Raji (cell line): ENCODE data around the gene HYAL1.

Experiments
- POLR2A ChIP-seq: IDR thresholded peaks from 2 replicates; pipeline ENCODE4 v1.6.1; 2011; ENCODE audit warnings: low read depth, low read length, control low read depth; ENCODE audit not compliant: insufficient read depth

Gene HYAL1

DNA sequence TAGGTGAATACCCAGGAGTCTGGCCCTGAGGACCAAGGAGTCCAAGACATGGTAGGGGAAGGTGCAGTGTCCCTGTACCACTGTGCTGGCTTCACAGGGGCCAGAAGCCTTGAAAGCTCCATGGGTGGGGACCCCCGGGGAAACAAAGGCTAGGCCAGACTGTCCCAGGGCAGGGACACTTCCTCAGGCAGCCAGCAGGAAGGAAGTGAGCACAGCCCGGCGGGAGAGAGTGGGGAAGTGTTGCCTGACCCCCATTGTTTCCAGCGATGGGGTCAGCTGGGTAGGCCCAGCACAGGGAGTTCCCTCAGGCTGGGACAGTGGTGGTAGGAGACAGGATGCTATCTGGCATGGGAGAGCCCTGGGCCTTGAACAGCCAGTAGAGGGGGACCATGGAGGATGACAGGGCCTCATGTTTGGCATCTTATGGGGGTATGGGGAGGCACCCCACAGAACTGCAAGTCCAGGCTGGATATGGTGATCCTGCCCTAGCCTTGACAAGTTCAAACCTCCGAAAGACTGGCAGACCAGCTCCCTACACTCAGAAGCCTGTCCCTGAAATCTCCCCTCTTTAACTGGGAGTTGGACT is 20.3 kb upstream of the HYAL1 start:
- TF ChIP-seq POLR2A = no peak

DNA sequence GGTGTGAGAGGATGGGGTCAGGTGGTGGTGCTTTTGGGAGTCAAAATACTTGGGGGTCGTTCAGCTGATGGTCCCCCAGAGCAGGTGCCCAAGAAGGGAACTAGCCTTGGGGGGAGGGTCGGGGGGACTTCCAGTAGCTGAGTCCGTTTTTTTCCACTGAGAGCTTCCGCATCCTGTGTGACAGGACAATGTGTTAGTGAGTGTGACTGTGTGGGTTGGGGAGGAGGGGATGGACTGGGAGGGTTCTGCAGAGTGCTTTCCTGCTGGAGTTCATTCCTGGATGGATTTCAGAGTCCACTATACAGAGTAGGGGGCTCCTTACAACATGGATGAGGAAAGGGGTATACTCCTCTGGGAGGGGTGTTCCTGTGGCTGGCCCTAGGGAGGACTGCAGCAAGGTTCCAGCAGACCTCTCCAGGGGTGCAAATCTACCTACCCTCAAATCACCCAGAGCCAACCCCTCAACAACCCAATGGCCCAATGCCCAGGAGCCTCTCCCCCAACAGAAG is 19.8 kb upstream of the HYAL1 start:
- no peak for TF ChIP-seq POLR2A

DNA sequence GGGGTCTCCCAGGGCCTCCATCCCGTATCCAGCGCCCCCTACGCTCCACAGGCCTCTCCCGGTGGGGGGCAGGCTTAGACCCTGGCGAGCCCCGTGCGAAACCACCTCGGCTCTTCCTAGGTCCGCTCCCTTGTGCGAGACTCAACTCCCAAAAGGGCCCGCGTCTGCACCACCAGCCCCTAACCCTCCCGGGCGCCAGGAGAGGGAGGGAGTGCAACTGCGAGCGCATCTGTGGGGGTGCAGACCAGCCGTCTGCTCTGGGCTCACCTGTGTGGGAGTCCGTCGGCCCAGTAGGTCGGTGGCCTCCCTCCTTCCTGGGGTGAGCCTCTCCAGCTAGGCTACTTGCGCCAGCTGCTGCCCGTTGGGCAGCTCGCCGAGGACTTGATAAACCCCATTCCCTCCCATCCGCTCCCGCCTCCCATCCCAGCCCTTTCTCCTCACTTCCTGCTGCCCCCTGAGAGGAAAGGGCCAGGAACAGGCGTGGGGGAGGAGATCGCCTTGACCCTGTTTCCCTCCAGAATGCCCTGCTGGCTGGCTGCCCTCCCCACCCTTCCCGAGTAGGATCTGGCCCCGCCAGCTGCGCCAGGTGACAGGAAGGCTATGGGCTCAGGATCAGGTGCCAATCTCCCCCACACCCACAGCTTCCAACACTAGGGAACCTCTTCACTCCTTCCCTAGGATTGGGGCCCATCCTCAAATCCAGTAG is 19.2 kb upstream of the HYAL1 start, which contains the start of gene HYAL2:
TSS of gene HYAL2 (minus strand) at position 360 of the 706 bp plus-strand sequence. CDS start 2,256 bp downstream, outside the sequence.
- TF ChIP-seq POLR2A = no peak

DNA sequence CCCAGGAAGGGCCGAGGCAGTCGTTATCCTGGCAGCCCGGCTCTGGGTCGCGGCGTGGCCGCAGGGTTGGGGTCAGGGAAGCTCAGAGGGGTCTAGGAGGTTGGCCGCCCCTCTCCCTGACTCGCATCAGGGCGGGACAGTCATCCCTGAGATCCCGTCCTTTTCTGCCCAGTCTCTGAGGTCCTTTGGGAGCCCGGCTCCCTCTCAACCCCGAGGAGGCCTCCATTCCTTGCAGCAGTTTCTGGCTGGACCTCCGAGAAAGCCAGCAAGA is 18.7 kb upstream of the HYAL1 start:
- no peak for TF ChIP-seq POLR2A

DNA sequence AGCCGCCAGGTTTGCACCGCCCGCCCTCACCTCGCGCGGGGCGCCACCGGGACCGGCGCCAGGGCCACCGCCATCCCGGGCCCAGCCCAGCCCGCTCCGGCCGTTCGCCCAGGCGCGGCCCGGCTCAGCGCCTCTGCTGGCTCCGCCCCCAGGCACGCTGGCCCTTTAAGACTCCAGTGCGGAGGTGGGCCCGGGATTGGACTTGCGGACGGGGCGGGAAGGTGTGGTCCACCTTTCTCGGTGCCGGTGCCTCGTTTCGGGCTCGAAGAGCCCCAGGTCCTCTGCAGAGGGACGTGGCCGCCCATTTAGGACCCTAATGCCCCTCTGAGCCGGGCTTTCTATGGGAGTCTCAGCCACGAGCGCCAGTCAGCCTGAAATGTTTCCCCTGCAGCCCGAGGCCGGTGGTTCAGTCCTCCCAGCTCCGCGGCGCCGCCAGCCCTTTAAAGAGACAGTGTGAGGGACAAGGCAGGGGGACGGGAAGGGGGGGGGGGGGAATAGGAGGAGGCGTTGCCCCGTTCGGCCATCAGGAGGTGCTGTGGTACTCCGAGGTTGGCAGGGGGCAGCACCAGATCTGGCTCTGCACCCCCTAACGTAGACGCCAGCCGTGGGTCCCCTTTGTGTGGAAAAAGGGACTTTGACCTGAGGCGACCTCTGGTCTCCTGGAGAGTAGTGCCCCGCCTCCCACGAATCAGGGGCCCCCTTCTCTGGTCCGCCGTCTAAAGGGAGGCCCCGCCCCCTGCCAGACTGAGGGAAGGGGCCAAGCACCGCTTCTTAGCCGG is 18.2 kb upstream of the HYAL1 start:
- TF ChIP-seq POLR2A = peak; percentile 68

DNA sequence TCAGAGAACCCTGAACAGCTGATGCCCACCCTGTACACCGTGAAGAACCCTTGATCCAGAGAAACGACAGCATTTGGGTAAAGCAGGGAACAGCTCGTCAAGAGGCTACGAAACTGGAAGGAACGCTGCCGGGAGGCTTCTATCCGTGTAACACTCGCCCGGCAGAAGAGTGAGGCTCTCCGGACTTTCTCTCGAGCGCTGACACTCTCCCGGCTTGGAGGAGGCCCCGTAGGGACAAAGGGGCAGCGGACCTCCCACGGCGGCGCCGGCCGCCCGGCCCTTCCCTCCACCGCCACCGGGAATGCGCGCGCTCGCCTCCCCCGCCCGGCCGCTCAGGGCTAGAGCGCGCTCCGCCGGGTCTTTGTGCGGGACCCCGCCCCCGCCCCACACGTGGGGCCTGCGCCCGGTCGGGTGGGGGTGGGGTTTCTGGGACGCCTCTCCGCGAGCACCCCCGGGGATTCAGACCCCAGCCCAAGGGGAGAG is 17.5 kb upstream of the HYAL1 start:
- no peak for TF ChIP-seq POLR2A

DNA sequence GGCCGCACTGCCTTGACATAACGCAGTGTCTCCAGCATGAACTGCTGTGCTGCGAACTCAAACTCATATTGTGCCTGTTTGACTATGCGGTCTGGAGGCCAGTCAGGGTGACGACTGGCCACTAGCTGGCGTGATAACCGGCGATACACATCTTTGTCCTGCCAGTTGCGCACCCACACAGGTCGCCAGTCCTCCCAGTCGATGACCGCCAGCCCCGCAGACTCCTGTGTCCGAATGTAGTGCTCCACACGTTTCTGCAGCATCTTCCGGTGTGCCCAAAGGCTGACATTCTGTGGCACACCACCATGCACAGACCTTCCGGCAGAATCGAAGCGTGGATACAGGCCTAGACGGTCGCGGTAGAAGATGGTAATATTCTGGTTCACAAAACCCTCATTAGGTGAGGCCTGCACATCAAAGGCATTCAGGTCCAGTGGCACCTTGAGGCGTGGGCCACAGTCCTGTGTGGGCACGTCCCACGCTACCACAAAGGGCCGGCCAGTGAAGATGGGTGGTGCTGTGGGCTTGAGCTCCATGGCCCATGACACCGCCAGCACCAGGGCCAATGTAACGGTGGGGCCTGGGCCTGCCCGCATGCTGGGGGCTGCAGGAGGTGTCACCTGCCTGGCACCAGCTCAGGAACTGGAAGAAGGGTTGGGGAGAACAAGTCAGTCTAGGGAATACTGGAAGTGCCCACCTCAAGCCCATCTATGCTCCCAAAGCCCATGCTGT is 16.7 kb upstream of the HYAL1 start:
- no peak for TF ChIP-seq POLR2A

DNA sequence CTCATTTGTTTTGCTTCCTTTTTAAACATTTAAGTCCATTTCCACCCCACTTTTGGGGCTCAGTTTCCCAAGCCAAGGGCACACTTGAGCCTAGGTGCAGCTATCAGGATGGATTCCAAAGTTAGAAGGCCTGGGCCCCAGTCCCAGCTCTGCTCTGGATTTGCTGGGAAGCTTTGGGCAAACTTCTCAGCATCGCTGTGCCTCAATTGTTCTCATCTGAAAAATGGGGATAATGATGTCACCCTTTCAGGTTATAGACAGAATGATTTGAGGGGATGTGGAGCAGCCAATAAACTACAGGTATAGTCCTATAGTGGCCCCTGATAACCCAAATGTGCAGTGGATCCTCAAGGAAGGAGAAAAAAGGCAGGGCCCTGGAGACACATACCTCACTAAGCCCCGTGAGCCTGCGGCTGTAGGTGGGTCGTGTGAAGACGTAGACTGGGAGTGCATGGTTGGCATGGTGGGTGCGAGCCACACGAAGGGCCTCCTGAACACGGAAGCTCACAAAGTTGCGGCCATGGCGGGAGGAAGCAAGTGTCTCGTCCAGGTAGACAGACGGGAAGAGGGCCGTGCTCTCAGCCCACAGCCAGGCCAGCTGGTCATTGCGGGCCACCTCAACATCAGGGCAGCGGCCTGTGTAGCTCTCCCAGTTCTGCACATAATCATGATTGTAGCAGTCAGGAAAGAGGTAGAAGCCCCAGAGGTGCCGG is 16.0 kb upstream of the HYAL1 start:
- no peak for TF ChIP-seq POLR2A

DNA sequence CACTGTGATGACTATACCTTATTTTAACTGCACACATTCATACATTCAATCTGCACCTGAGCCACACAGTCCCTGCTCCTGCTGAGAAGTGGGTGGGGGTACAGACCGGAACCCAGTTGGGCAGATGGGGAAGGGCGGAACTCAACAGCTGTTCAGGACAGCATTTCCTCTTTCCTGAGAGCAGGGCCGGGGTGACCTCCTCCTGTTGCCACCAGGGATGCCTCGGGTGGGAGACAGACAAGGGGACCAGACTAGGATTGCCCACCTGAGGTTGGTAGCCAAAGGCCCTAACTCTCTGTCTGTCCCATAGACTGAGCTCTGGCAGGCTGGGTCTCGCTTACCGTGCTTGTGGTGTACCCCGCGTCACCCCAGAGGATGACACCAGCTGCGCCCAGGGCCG is 15.2 kb upstream of the HYAL1 start:
- no peak for TF ChIP-seq POLR2A

DNA sequence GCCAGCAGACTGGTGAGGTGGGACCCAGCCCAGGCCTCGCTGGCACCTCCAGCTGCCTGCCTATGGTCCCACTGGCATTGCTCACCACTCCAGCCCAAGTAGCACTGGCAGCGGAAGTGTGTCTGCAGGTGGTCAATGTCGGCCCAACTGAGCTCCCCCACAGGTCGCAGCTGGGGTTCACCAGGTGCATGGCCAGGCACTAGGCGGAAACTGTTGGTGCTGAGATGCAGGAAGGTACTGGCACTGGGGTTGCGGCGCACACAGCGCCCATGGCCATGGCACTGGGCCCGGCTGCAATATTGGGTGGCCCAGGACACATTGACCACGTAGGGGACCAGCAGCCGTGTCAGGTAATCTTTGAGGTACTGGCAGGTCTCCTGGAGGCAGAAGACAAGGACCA is 14.8 kb upstream of the HYAL1 start:
- TF ChIP-seq POLR2A = no peak

DNA sequence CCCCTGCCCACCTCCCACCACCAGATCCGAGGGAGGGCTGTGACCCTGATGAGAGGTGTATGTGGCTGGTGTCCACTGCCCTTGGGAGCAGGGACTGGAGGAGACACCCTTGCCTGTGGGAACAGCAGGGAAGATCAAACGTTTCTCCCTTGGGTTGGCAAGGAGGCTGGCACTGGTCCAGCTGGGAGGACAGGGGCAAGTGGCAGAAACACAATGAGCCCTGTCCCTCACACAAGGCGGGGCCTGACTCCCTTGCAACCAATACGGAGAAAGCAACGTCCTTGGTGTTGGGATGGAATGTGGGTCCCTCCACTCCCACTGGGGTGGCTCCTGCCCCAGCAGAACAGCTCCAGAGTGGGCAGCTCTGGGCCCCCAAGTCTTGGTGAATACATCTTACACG is 13.9 kb upstream of the HYAL1 start:
- TF ChIP-seq POLR2A = no peak

DNA sequence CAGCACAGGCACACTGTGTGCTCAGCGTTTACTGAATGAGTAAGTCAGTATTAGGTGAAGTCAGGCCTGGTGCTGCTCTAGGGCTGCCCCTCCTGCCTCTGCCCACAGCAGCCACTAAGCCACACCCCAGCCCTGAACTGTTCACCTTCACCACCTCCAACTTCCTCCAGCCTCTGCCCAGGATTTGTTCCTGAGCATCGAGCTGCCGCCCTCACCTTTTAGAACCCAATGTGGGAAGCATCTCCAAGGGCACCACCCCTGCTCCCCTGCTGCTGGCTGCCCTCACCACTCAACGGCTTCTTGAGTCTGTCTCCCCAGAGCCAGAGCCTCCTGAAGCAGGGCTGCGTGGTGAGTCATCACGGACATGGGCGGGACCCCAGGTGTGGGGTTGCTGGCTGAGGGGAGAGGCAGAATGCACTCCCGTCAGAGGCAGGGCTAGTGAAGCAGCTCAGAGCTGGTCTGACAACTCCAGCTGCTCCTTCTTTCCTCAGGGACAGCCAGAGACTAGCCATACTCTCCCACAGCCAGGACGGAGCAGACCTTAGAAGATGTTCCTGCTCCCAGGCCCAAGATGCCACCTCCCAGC is 13.4 kb upstream of the HYAL1 start:
- TF ChIP-seq POLR2A = no peak

DNA sequence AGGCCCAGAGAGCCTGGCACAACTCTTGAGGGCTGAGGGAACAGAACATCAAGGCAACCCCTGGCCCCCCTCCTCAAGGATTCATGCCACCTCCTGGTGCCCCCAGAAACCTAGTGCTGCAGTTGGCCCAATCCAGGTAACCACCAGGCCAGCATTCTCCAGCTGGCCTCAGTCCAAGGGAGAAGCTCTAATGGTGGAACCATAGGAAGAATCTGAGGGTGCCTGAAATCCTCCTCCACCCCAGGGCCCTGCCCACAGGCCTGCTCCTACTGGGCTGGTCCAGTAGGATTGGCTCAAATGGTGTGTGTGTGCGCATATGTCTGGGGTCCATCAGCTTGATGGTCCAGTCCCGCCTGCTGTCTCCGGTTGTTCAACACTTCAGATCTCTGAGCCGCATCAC is 11.4 kb upstream of the HYAL1 start:
- no peak for TF ChIP-seq POLR2A

DNA sequence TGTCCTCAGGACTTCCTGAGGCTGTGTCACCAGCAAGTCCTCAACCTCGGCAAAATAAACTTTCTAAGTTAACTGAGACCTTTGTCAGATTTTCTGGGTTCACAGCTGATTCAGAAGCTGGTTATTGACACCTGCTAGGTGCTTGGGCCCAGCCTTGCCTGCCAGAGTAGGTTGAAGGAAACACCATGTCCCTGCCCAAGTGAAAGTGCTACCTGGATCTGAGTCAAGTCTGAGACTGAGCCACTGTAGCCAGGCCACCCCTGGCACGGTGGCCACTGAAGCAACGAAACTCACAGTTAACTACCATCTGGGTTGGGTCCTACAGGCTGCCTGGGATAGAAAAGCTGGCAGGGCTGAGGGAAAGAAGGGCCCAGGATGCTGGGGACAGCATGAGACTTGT is 11.0 kb upstream of the HYAL1 start:
- TF ChIP-seq POLR2A = no peak
